NK-92 (cell line): ENCODE results near the gene PAQR6.

Experiments
- DNase-seq: peaks from one replicate; lab custom pipeline; 2025; ENCODE audit not compliant: unreplicated experiment; lab: John Stamatoyannopoulos, UW

Gene PAQR6

DNA sequence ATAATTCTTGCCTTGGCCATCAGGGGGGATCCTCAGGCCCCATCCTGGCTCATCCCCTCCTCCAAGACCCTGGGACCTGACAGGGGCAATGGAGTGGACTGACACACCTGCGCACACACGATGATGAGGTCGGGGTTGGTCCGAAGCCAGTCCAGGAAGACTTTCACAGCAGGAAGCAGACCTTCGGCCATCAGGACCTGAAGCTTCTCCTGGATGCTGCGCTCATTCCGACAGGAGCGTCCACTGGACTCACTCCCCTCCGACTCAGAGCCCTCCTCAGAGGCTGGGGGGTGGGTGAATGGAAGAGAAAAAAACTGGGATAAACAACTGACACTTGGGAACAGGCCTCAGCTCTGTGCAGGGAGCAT, 15.4 kb upstream of the PAQR6 start:
- no peak for DNase-seq

- no peak for DNase-seq
Observed at GRCh38 chr1:156262461-156263287, 14.8 kb upstream of the PAQR6 start.

GRCh38 chr1:156260896-156261295, 13.0 kb upstream of the PAQR6 start:
- DNase-seq: no peak

DNA sequence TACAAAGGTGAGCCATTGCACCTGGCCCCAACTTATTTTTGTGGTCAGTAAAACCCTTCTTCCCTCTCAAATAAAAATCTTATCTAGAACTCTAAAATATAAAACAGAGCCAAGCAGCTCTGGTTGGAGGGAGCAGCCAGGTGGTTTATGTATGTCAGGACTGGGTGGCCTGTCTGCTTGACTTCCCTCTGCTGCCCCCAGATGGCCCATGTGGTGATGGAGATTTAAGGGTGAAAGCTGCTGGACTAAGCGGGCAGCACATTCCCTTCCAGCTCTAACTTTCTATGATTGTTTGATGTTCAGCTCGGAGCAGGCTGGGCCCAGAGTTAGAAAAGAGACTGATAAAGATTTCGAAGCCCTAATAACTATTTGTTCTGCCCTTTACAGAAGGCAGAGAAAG, 11.9 kb upstream of the PAQR6 start:
- DNase-seq: no peak

GRCh38 chr1:156258859-156259258, 11.0 kb upstream of the PAQR6 start:
- DNase-seq: no peak

GRCh38 chr1:156257711-156258110, 9.9 kb upstream of the PAQR6 start:
- DNase-seq: no peak

DNA sequence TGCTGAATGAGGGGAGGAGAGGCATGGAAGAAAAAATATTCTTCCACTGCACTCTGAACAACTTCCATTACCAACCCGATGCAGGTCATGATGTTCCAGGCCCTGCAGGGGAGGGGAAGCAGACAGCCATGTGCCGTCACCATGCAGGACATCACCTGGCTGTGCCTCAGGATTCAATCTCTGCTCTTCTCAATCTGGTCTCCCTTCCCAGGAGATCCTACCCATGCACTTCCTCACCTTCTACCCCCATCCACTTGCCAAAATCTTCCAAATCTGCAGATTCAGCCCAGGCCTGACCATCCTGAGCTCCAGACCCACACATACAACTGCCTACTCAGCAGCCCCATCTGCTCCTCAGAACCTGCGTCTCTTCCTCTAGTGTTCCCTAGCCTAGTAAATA, 5.8 kb upstream of the PAQR6 start:
- DNase-seq: no peak

- DNase-seq: no peak
Observed at GRCh38 chr1:156251527-156251926, 3.7 kb upstream of the PAQR6 start.

- DNase-seq: no peak
Observed at GRCh38 chr1:156249593-156249992, 1.7 kb upstream of the PAQR6 start.

DNA sequence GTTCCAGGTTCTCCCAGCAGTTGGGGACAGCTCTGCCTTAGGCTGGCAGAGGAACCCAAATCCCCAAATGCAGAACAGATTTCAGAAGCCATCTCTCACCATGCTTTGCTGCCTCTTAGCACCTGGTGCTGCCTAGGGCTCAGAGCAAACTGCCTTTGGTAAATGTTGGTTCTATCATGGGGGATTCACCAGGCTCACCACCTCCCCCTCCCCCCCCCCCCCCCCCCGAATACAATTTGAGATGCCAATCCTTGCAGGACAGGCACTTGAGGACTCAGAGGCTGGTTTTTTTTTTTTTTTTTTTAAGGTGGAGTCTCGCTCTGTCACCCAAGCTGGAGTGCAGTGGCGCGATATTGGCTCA, 447 bp upstream of the PAQR6 start:
- DNase-seq: no peak

DNA sequence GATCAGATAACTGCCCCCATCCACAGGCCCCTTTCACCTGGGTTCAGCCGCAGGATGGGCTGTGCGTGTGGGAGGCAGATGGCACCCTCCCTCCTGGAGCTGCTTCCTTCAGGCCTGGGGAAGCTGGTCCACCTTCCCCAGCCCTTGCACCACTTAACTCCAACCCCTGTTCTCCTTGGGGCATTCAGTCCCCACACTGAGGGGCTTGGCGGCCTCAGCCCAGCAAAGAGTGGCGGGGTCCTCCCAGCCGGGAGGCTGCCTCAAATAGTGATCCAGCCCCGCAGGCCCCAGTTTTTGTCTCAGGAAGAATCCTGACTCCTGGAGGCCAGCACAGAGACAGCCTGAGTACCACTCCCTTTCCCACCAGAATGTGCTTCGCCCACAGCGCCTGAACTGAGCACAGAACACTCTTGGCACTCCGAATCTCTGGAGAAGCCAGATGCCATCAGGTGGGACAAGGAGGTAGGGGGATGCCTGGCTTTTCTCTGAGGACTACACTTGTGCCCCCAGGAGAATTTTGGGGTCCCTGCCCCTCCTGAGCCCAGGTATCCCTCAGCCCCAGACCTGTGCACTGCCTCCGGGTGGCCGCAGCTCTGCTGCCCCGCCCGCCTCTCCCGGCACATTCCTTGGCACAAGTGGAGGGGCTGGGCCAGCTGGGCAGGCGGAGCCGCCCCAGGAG, 936 bp downstream of the PAQR6 start:
- no peak for DNase-seq

DNA sequence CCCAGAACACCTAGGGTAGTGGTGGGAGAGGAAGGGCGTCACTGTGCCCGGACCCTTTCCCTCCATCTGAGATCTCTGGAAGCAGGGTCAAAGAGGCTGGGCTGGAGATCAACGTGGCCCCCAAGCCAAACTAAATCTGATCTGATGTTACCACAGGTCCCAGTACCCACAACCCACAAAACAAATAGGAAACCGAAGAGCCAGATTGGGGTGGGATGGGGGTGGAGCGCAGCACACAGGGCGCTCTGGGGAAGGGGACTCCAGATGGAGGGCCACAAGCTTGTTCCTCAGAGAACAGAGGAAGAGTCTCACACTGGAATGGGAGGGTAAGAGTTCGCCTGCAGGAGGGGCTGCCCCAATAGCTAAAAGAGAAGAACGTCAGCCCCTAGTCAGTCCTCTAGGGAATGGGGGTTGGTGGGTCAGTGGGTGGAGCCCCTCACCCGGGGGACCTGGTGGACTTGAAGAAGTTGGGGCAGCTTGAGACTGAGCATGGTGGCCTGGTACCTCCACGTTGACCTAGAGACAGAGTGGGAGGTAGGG, 1.5 kb downstream of the PAQR6 start:
- no peak for DNase-seq

DNA sequence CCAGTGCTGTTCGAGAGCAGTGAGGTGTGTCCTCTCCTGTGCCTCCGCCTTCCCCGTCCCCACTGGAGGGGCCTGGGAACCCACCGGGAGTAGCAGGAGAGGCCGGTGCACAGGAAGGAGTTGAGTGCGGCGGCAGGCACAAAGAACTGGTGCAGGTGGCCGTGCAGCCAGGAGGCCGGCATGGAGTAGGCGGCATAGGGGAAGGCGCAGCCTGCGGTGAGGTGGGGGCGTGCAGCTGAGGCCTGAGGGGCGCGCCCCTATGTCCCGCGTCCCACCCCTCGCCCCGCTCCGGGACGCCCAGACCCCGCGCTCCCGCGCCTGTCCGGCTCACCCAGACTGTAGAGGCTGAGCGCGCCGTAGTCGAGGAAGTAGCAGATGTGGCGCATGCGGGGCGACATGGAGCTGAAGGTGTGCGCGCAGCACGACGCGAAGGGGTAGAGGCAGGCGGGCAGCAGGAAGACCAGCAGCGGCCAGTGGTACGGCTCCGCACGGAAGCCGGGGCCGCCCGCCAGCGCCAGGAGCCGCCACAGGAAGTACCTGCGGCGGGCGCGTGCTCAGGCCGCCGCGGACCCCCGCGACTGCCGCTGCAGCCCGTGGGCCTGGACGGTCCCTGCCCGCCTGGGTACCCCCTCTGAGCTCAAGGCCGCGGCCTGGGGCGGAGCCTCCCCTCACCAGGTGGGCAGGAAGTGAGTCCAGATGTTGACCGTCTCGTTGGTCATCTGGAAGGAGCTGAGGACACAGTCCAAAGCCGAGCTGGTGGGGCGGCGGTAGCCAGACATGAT, 2.2 kb downstream of the PAQR6 start:
- no peak for DNase-seq

DNA sequence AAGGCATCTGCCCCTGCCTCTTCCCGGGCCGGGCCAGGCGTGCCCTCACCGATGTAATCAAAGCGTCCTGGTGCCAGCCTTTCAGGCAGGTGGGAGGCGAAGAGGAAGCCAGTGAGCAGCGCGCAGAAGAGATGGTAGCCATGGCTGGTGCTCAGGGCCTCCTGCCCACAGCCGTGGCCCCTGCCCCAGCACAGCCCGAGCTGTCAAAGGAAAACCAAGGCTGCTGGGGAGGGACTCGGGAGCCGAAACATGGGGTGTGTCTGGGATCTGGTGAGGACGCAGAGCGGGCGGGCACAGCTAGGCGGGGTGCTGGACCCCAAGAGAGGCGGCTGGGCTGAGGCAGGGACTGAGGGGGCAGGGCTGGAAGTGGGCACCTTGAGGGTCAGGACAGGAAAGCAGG, 3.1 kb downstream of the PAQR6 start:
- DNase-seq: no peak

DNA sequence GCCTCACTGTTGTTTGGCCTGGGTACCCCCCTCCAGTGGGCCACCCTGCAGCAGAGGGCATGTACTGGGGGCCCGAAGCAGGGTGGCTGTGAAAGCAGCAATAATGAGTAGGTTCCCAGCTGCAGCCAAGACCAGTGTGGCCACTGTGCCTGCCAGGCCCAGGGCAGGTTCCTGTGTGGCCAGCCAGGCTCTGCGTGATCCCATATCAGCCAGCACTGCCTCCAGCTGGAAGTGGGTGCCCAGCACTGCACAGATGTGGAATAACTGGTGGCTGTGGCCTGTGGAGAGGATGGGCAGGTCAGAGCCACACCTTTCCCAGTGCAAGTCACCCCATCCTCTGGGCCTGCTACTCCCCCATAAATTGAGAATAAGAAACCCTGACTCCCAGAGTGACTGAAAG, 3.7 kb downstream of the PAQR6 start:
- no peak for DNase-seq

GRCh38 chr1:156242738-156243137, 5.1 kb downstream of the PAQR6 start:
- no peak for DNase-seq

- no peak for DNase-seq
Observed at GRCh38 chr1:156241926-156242325, 5.9 kb downstream of the PAQR6 start, which contains the start of gene BGLAP. BGLAP (plus strand) TSS chr1:156242184; CDS start chr1:156242232, 48 bp downstream.

GRCh38 chr1:156241311-156241811, 6.5 kb downstream of the PAQR6 start:
- no peak for DNase-seq

- DNase-seq: no peak
Observed at GRCh38 chr1:156238248-156238647, 9.6 kb downstream of the PAQR6 start.

- DNase-seq: no peak
Observed at GRCh38 chr1:156236164-156236563, 11.7 kb downstream of the PAQR6 start.

DNA sequence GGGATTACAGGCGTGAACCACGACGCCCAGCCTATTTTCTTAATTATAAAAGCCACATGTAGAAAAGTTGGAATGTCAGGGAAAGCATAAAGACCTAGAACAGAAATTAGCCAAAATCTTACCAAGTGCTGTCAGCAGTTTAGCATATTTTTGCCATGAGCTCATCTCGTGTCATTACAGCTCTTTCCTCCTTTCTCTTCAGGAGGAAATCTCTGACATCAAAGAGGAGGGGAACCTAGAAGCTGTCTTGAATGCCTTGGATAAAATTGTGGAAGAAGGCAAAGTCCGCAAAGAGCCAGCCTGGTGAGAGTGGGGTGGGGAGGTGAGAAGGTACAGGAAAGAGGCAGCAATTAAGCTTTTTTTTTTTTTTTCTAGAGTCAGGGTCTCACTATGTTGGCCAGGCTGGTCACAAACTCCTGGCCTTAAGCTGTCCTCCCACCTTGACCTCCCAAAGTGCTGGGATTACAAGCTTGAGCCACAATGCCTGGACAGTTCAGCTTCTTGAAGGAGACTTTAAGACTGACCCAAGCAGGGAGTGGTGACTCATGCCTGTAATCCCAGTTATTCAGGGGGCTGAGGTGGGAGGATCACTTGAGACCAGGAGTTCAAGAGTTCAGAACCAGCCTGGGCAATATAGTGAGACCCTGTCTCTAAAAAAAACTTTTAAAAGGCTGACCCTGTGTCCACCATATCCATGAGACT, 14.3 kb downstream of the PAQR6 start:
- DNase-seq: no peak
